GM18499 (cell line): ENCODE measurements around the gene MYOC.
"Not testable (repeated sequence)": the region's sequence is repeated elsewhere in the genome, so short reads cannot be mapped to it uniquely, and the experiment has no call there.

ENCODE experiments used
- ATAC-seq: cut with Tn5 transposase; IDR thresholded peaks from one replicate; pipeline ENCODE4 v1.9.1; 2021; ENCODE audit warnings: moderate number of reproducible peaks; ENCODE audit not compliant: insufficient read depth, unreplicated experiment

MYOC gene

GRCh38 chr1:171654201-171654941, 1.9 kb upstream of the MYOC start:
- ATAC-seq, result no peak

GRCh38 chr1:171653796-171654195, 1.3 kb upstream of the MYOC start:
- ATAC-seq, result no peak

GRCh38 chr1:171646249-171646560, 6.3 kb downstream of the MYOC start:
- ATAC-seq, result no peak

- no peak for ATAC-seq
Measured at GRCh38 chr1:171645553-171646248, 6.8 kb downstream of the MYOC start.

GRCh38 chr1:171644805-171645483, 7.5 kb downstream of the MYOC start:
- no peak for ATAC-seq

- no peak for ATAC-seq
Measured at GRCh38 chr1:171643156-171643555, 9.3 kb downstream of the MYOC start.

- ATAC-seq, result no peak
Measured at GRCh38 chr1:171642197-171642596, 10.3 kb downstream of the MYOC start.

GRCh38 chr1:171641076-171641864, 11.2 kb downstream of the MYOC start:
- no peak for ATAC-seq

- ATAC-seq, result no peak
Measured at GRCh38 chr1:171640225-171640624, 12.3 kb downstream of the MYOC start.

- ATAC-seq, result no peak
Measured at GRCh38 chr1:171637928-171638576, 14.4 kb downstream of the MYOC start.

- no peak for ATAC-seq
Measured at GRCh38 chr1:171636141-171636540, 16.3 kb downstream of the MYOC start.

- no peak for ATAC-seq
Measured at GRCh38 chr1:171635661-171636060, 16.8 kb downstream of the MYOC start.

- no peak for ATAC-seq
Measured at GRCh38 chr1:171628225-171628624, 24.3 kb downstream of the MYOC start.

- no peak for ATAC-seq
Measured at GRCh38 chr1:171627020-171627419, 25.5 kb downstream of the MYOC start.

GRCh38 chr1:171625225-171625624, 27.3 kb downstream of the MYOC start:
- ATAC-seq, result no peak

GRCh38 chr1:171623651-171624331, 28.7 kb downstream of the MYOC start:
- no peak for ATAC-seq

GRCh38 chr1:171622152-171622462, 30.4 kb downstream of the MYOC start, which contains the start of gene MYOCOS:
TSS of gene MYOCOS (plus strand) at chr1:171622243. CDS start at chr1:171623884, 1,641 bp downstream.
- no peak for ATAC-seq

GRCh38 chr1:171616586-171616985, 35.9 kb downstream of the MYOC start:
- ATAC-seq, result no peak

GRCh38 chr1:171615122-171615906, 37.2 kb downstream of the MYOC start:
- ATAC-seq, result not testable (repeated sequence)
